Effector memory CD4-positive, alpha-beta T cell (primary cell): ENCODE data around the gene FCGR3A.
"Not testable (repeated sequence)": the region's sequence is repeated elsewhere in the genome, so short reads cannot be mapped to it uniquely, and the experiment has no call there.

Experiments used
- DNase-seq, 3 donors: peaks; one replicate each; pipeline ENCODE4 v3.0.0-alpha.2; 2020
- H3K27ac ChIP-seq: 2 replicates; pipeline ENCODE4 v1.7.0; 2013; ENCODE audit warnings: mild to moderate bottlenecking, low read length, moderate library complexity; ENCODE audit not compliant: insufficient read depth, poor library complexity, severe bottlenecking
- H3K27me3 ChIP-seq: replicated peaks from 2 replicates; pipeline ENCODE4 v1.7.0; 2013; ENCODE audit warnings: mild to moderate bottlenecking, low read length; ENCODE audit not compliant: insufficient read depth, control insufficient read depth, poor library complexity, severe bottlenecking
- H3K36me3 ChIP-seq: 2 replicates; pipeline ENCODE4 v1.7.0; 2013; ENCODE audit warnings: mild to moderate bottlenecking, low read length, moderate library complexity; ENCODE audit not compliant: control insufficient read depth, insufficient read depth
- H3K4me1 ChIP-seq: 2 replicates; pipeline ENCODE4 v1.7.0; 2013; ENCODE audit warnings: low read length, mild to moderate bottlenecking; ENCODE audit not compliant: control insufficient read depth, insufficient read depth, poor library complexity, severe bottlenecking
- H3K4me3 ChIP-seq: 2 replicates; pipeline ENCODE4 v1.7.0; 2013; ENCODE audit warnings: low read length, low read depth, mild to moderate bottlenecking; ENCODE audit not compliant: insufficient read depth, poor library complexity, severe bottlenecking
- H3K9me3 ChIP-seq: 2 replicates; pipeline ENCODE4 v1.7.0; 2013; ENCODE audit warnings: mild to moderate bottlenecking, low read length, moderate library complexity; ENCODE audit not compliant: control insufficient read depth
- total RNA-seq, 3 donors: gene quantifications; one replicate each; lab custom pipeline; 2026; lab: John Stamatoyannopoulos, UW

Gene FCGR3A
- total RNA-seq: 0.17 to 21.3 (median 0.44) reads per million in 3 donors

- no peaks in the 10 kb centered on the region for H3K9me3 ChIP-seq
- H3K36me3 ChIP-seq: no peaks in the 10 kb centered on the region
- no peak within 1 kb of the TSS for H3K4me3 ChIP-seq
- no peaks in the 10 kb centered on the region for H3K27me3 ChIP-seq
- H3K27ac ChIP-seq: no peak within 1 kb of the TSS
- DNase-seq: no peak
- no peaks in the 10 kb centered on the region for H3K4me1 ChIP-seq
Measured at GRCh38 chr1:161549652-161550051, at the start of gene FCGR3A. Gene FCGR3A (minus strand): TSS chr1:161549818. CDS start chr1:161549736, 82 bp downstream.

GRCh38 chr1:161597077-161597476, 47.5 kb upstream of the FCGR3A start:
- not testable (repeated sequence) for H3K4me1 ChIP-seq

GRCh38 chr1:161595583-161595982, 46.0 kb upstream of the FCGR3A start:
- not testable (repeated sequence) for DNase-seq, H3K9me3 ChIP-seq

More at GRCh38 chr1:161597077-161597476, 47.5 kb upstream of the FCGR3A start:
- not testable (repeated sequence) for H3K9me3 ChIP-seq, H3K27ac ChIP-seq, H3K36me3 ChIP-seq, H3K4me3 ChIP-seq, H3K27me3 ChIP-seq, DNase-seq

GRCh38 chr1:161595173-161595572, 45.6 kb upstream of the FCGR3A start:
- not testable (repeated sequence) for H3K36me3 ChIP-seq, H3K9me3 ChIP-seq, DNase-seq, H3K4me1 ChIP-seq, H3K27me3 ChIP-seq, H3K4me3 ChIP-seq, H3K27ac ChIP-seq

More at GRCh38 chr1:161595583-161595982, 46.0 kb upstream of the FCGR3A start:
- H3K27ac ChIP-seq, H3K4me3 ChIP-seq, H3K36me3 ChIP-seq, H3K4me1 ChIP-seq, H3K27me3 ChIP-seq: not testable (repeated sequence)

GRCh38 chr1:161594269-161594984, 44.8 kb upstream of the FCGR3A start:
- not testable (repeated sequence) for H3K27me3 ChIP-seq, H3K4me1 ChIP-seq, DNase-seq, H3K27ac ChIP-seq, H3K4me3 ChIP-seq, H3K36me3 ChIP-seq, H3K9me3 ChIP-seq

GRCh38 chr1:161593092-161593755, 43.6 kb upstream of the FCGR3A start:
- not testable (repeated sequence) for H3K27me3 ChIP-seq, H3K9me3 ChIP-seq, H3K27ac ChIP-seq, DNase-seq, H3K36me3 ChIP-seq, H3K4me1 ChIP-seq, H3K4me3 ChIP-seq

- not testable (repeated sequence) for DNase-seq, H3K9me3 ChIP-seq, H3K4me1 ChIP-seq, H3K36me3 ChIP-seq, H3K27ac ChIP-seq, H3K4me3 ChIP-seq, H3K27me3 ChIP-seq
Measured at GRCh38 chr1:161592586-161592985, 43.0 kb upstream of the FCGR3A start.

GRCh38 chr1:161589920-161590319, 40.3 kb upstream of the FCGR3A start:
- not testable (repeated sequence) for H3K4me3 ChIP-seq, H3K9me3 ChIP-seq, H3K4me1 ChIP-seq, DNase-seq, H3K27me3 ChIP-seq, H3K27ac ChIP-seq, H3K36me3 ChIP-seq

- not testable (repeated sequence) for H3K4me3 ChIP-seq, H3K4me1 ChIP-seq, DNase-seq, H3K27me3 ChIP-seq, H3K27ac ChIP-seq, H3K36me3 ChIP-seq, H3K9me3 ChIP-seq
Measured at GRCh38 chr1:161589365-161589764, 39.7 kb upstream of the FCGR3A start.

- H3K4me3 ChIP-seq, H3K36me3 ChIP-seq, H3K4me1 ChIP-seq, H3K27me3 ChIP-seq, H3K9me3 ChIP-seq, DNase-seq, H3K27ac ChIP-seq: not testable (repeated sequence)
Measured at GRCh38 chr1:161588596-161588995, 39.0 kb upstream of the FCGR3A start.
